T47D (cell line): Measurements from ENCODE around the gene SOAT2.

Experiments
- DNase-seq, 2 experiments: peaks; one replicate each; pipeline versions ENCODE4 v3.0.0 to v3.0.0-alpha.2; 2011 to 2012; ENCODE audit warnings: low read depth in 1 of 2, low spot score in 1 of 2
- JUND ChIP-seq: IDR thresholded peaks from 2 replicates; pipeline ENCODE4 v1.6.1; 2012; ENCODE audit warnings: low read depth
- in situ Hi-C: cut with HindIII; loops from 2 replicates; pipeline ENCODE4 v1.10.0; 2016; ENCODE audit warnings: low sequenced_read_pairs, low pct_unique_long_range_greater_than_20kb

SOAT2 gene

GRCh38 chr12:53102883-53103807, at the start of gene SOAT2:
Gene SOAT2 (plus strand): TSS chr12:53103486. CDS start chr12:53103578, 92 bp downstream.
- no peak for TF ChIP-seq JUND
- DNase-seq = no peak
- in situ Hi-C loops = no loop called here

- peak; percentile 91 to 99 for DNase-seq
- in situ Hi-C loops = no loop called here
- no peak for TF ChIP-seq JUND
Measured at GRCh38 chr12:53054112-53054878, 49.0 kb upstream of the SOAT2 start.

GRCh38 chr12:53055471-53056266, 47.6 kb upstream of the SOAT2 start:
- in situ Hi-C loops = no loop called here
- no peak for TF ChIP-seq JUND
- DNase-seq = no peak

GRCh38 chr12:53056296-53056695, 47.0 kb upstream of the SOAT2 start:
- no peak for TF ChIP-seq JUND
- in situ Hi-C loops = no loop called here
- no peak for DNase-seq

GRCh38 chr12:53056901-53057300, 46.4 kb upstream of the SOAT2 start:
- DNase-seq = no peak
- in situ Hi-C loops = no loop called here
- no peak for TF ChIP-seq JUND

GRCh38 chr12:53057816-53058500, 45.3 kb upstream of the SOAT2 start:
- in situ Hi-C loops = no loop called here
- no peak for TF ChIP-seq JUND
- DNase-seq = no peak

GRCh38 chr12:53058674-53059433, 44.4 kb upstream of the SOAT2 start:
- DNase-seq = no peak
- TF ChIP-seq JUND = no peak
- in situ Hi-C loops = no loop called here

- in situ Hi-C loops = no loop called here
- no peak for TF ChIP-seq JUND
- no peak for DNase-seq
Measured at GRCh38 chr12:53059434-53060063, 43.7 kb upstream of the SOAT2 start.

GRCh38 chr12:53060064-53060720, 43.1 kb upstream of the SOAT2 start:
- TF ChIP-seq JUND = no peak
- no peak for DNase-seq
- in situ Hi-C loops = no loop called here

- in situ Hi-C loops = no loop called here
- no peak for TF ChIP-seq JUND
- DNase-seq = no peak
Measured at GRCh38 chr12:53060721-53061276, 42.5 kb upstream of the SOAT2 start.
